ENCODE results near the gene SNED1.

- no peak for TF ChIP-seq CTCF (IDR thresholded peaks at IDR 0.05; ENCODE audit: poor library complexity, severe bottlenecking)
- no peak for TF ChIP-seq POLR2AphosphoS5 (IDR thresholded peaks at IDR 0.05)
Observed at GRCh38 chr2:241103176-241103595, 104.8 kb downstream of the SNED1 start.

Data from neural cell (in vitro differentiated cells).